Neuronal stem cell (in vitro differentiated cells): ENCODE results near the gene UBE2Q1.

Source experiments
- DNase-seq: peaks from one replicate; pipeline ENCODE4 v3.0.0-alpha.2; 2013; ENCODE audit warnings: low spot score
- H2AFZ ChIP-seq: one replicate; pipeline ENCODE4 v1.6.1; 2013; ENCODE audit warnings: mild to moderate bottlenecking, low read length, inconsistent platforms
- H2AK5ac ChIP-seq: 2 replicates; pipeline ENCODE4 v1.6.1; 2013; ENCODE audit warnings: low read depth, mild to moderate bottlenecking, inconsistent platforms, low read length, moderate library complexity, mixed read lengths
- H2BK120ac ChIP-seq: 2 replicates; pipeline ENCODE4 v1.6.1; 2013; ENCODE audit warnings: low read depth, mild to moderate bottlenecking, inconsistent platforms, low read length, moderate library complexity, mixed read lengths
- H2BK12ac ChIP-seq: one replicate; pipeline ENCODE4 v1.6.1; 2013; ENCODE audit warnings: low read length, inconsistent platforms
- H2BK15ac ChIP-seq: 2 replicates; pipeline ENCODE4 v1.6.1; 2013; ENCODE audit warnings: mild to moderate bottlenecking, low read length, inconsistent platforms, mixed read lengths
- H2BK5ac ChIP-seq: one replicate; pipeline ENCODE4 v1.6.1; 2013; ENCODE audit warnings: inconsistent platforms, mild to moderate bottlenecking, low read length, moderate library complexity
- H3K14ac ChIP-seq: one replicate; pipeline ENCODE4 v1.6.1; 2013; ENCODE audit warnings: low read length, inconsistent platforms
- H3K18ac ChIP-seq: 2 replicates; pipeline ENCODE4 v1.6.1; 2013; ENCODE audit warnings: low read length, inconsistent platforms
- H3K23ac ChIP-seq: 2 replicates; pipeline ENCODE4 v1.6.1; 2013; ENCODE audit warnings: low read depth, mild to moderate bottlenecking, mixed read lengths, low read length, inconsistent platforms; ENCODE audit not compliant: poor library complexity
- H3K27ac ChIP-seq: replicated peaks from 3 replicates; pipeline ENCODE4 v1.5.1; 2013; ENCODE audit warnings: low read length, inconsistent platforms
- H3K27me3 ChIP-seq, 3 experiments: 2 replicates each; pipeline ENCODE4 v1.6.1; 2013; ENCODE audit warnings: low read length in 3 of 3, mild to moderate bottlenecking in 2 of 3, inconsistent platforms in 1 of 3, low read depth in 1 of 3, mixed read lengths in 1 of 3, moderate library complexity in 1 of 3; ENCODE audit not compliant: control insufficient read depth in 3 of 3, insufficient read depth in 3 of 3
- H3K36me3 ChIP-seq, 2 donors: replicated peaks in 1 of 2; 2 replicates each; pipeline ENCODE4 v1.6.1; 2013; ENCODE audit warnings: low read length in 2 of 2; ENCODE audit not compliant: control insufficient read depth in 2 of 2, insufficient read depth in 2 of 2
- H3K4ac ChIP-seq: 2 replicates; pipeline ENCODE4 v1.6.1; 2013; ENCODE audit warnings: inconsistent platforms, mild to moderate bottlenecking, low read length, moderate library complexity
- H3K4me1 ChIP-seq, 2 donors: 1 replicate in 1 of 2; 2 replicates in 1 of 2; pipeline ENCODE4 v1.6.1; 2013; ENCODE audit warnings: low read length in 2 of 2, low read depth in 1 of 2; ENCODE audit not compliant: control insufficient read depth in 2 of 2, insufficient read depth in 1 of 2
- H3K4me2 ChIP-seq: one replicate; pipeline ENCODE4 v1.6.1; 2013; ENCODE audit warnings: mild to moderate bottlenecking, low read length, inconsistent platforms; ENCODE audit not compliant: insufficient read depth, poor library complexity, severe bottlenecking
- H3K4me3 ChIP-seq, 2 donors: 2 replicates each; pipeline ENCODE4 v1.5.1; 2013; ENCODE audit warnings: low read length in 2 of 2, mild to moderate bottlenecking in 2 of 2, inconsistent platforms in 1 of 2, moderate library complexity in 1 of 2
- H3K79me1 ChIP-seq: one replicate; pipeline ENCODE4 v1.6.1; 2013; ENCODE audit warnings: low read depth, mild to moderate bottlenecking, inconsistent platforms, low read length, moderate library complexity
- H3K9ac ChIP-seq: one replicate; pipeline ENCODE4 v1.6.1; 2013; ENCODE audit warnings: mild to moderate bottlenecking, low read depth, low read length, inconsistent platforms; ENCODE audit not compliant: poor library complexity
- H3K9me3 ChIP-seq, 2 donors: replicated peaks in 1 of 2; 2 replicates each; pipeline versions ENCODE3 to v1.6.1; 2013; ENCODE audit warnings: low read length in 2 of 2, mild to moderate bottlenecking in 2 of 2, inconsistent platforms in 1 of 2, low read depth in 1 of 2, mixed read lengths in 1 of 2, moderate library complexity in 1 of 2; ENCODE audit not compliant: control insufficient read depth in 2 of 2, insufficient read depth in 1 of 2
- H4K8ac ChIP-seq: one replicate; pipeline ENCODE4 v1.6.1; 2013; ENCODE audit warnings: low read depth, mild to moderate bottlenecking, inconsistent platforms, low read length, moderate library complexity
- H4K91ac ChIP-seq: one replicate; pipeline ENCODE4 v1.6.1; 2013; ENCODE audit warnings: low read length, low read depth, mild to moderate bottlenecking, inconsistent platforms; ENCODE audit not compliant: poor library complexity
- WGBS, 2 donors: extraction: QIAGEN DNeasy Blood & Tissue Kit; methylation state at CpG; one replicate each; pipeline ENCODE4 v1.1.7; 2013; ENCODE audit warnings: missing lambda C conversion rate in 2 of 2, mixed read lengths in 1 of 2; ENCODE audit not compliant: insufficient read length in 2 of 2, insufficient replicate concordance in 1 of 2; ENCODE audit errors: extremely low coverage in 2 of 2; 5-methylcytosine and 5-hydroxymethylcytosine counted together

UBE2Q1 gene

GRCh38 chr1:154575147-154575927 is 16.9 kb upstream of the UBE2Q1 start:
- no CpG with 5 or more reads among the region's 10 CpGs for WGBS, 2 donors
- no peak overlapping the region for H2BK5ac ChIP-seq
- H3K9ac ChIP-seq, result no peak overlapping the region
- no peak overlapping the region for H3K4me2 ChIP-seq
- DNase-seq, result no peak
- no peak overlapping the region for H2BK120ac ChIP-seq
- no peak overlapping the region for H2AFZ ChIP-seq
- H3K4me3 ChIP-seq, result no peak overlapping the region
- H3K4me1 ChIP-seq, result peaks cover 0 to 5% of the 10 kb centered on the region in 2 donors
- H4K8ac ChIP-seq, result no peak overlapping the region
- H2BK15ac ChIP-seq, result no peak overlapping the region
- H3K79me1 ChIP-seq, result no peaks in the 10 kb centered on the region
- peaks cover 18 to 86% of the 10 kb centered on the region in 2 donors for H3K36me3 ChIP-seq
- H4K91ac ChIP-seq, result no peak overlapping the region
- no peak overlapping the region for H3K14ac ChIP-seq
- no peaks in the 10 kb centered on the region for H3K9me3 ChIP-seq
- H2BK12ac ChIP-seq, result no peak overlapping the region
- no peak overlapping the region for H3K18ac ChIP-seq
- no peak overlapping the region for H3K4ac ChIP-seq
- no peaks in the 10 kb centered on the region for H3K27me3 ChIP-seq
- H2AK5ac ChIP-seq, result no peak overlapping the region
- no peak overlapping the region for H3K23ac ChIP-seq
- no peak overlapping the region for H3K27ac ChIP-seq

GRCh38 chr1:154574716-154575115 is 16.3 kb upstream of the UBE2Q1 start:
- H3K79me1 ChIP-seq, result no peaks in the 10 kb centered on the region
- no peak overlapping the region for H4K91ac ChIP-seq
- H3K18ac ChIP-seq, result no peak overlapping the region
- no peak for DNase-seq
- H3K4ac ChIP-seq, result no peak overlapping the region
- no peaks in the 10 kb centered on the region for H3K9me3 ChIP-seq
- H3K14ac ChIP-seq, result no peak overlapping the region
- H3K36me3 ChIP-seq, result peaks cover 18 to 85% of the 10 kb centered on the region in 2 donors
- no peak overlapping the region for H3K27ac ChIP-seq
- H3K4me1 ChIP-seq, result peaks cover 0 to 5% of the 10 kb centered on the region in 2 donors
- no peak overlapping the region for H2BK15ac ChIP-seq
- no peak overlapping the region for H2AK5ac ChIP-seq
- no peak overlapping the region for H2BK12ac ChIP-seq
- WGBS, 2 donors, result no CpG with 5 or more reads among the region's 7 CpGs
- no peak overlapping the region for H3K4me2 ChIP-seq
- H2BK120ac ChIP-seq, result no peak overlapping the region
- no peak overlapping the region for H2BK5ac ChIP-seq
- no peak overlapping the region for H2AFZ ChIP-seq
- H3K9ac ChIP-seq, result no peak overlapping the region
- no peak overlapping the region for H4K8ac ChIP-seq
- H3K27me3 ChIP-seq, result no peaks in the 10 kb centered on the region
- H3K4me3 ChIP-seq, result no peak overlapping the region
- no peak overlapping the region for H3K23ac ChIP-seq

- no peaks in the 10 kb centered on the region for H3K79me1 ChIP-seq
- H2AFZ ChIP-seq, result no peak overlapping the region
- no peak overlapping the region for H2AK5ac ChIP-seq
- H2BK12ac ChIP-seq, result no peak overlapping the region
- H3K18ac ChIP-seq, result no peak overlapping the region
- no peak overlapping the region for H3K27ac ChIP-seq
- H3K4me2 ChIP-seq, result no peak overlapping the region
- H3K4ac ChIP-seq, result no peak overlapping the region
- no peak overlapping the region for H3K14ac ChIP-seq
- DNase-seq, result no peak
- H3K9me3 ChIP-seq, result no peaks in the 10 kb centered on the region
- H3K9ac ChIP-seq, result peak overlapping the region; percentile 10
- H2BK5ac ChIP-seq, result no peak overlapping the region
- H3K27me3 ChIP-seq, result peaks cover 0 to 10% (median 0%) of the 10 kb centered on the region in 3 experiments
- no peak overlapping the region for H4K91ac ChIP-seq
- H2BK120ac ChIP-seq, result no peak overlapping the region
- no peak overlapping the region for H3K4me3 ChIP-seq
- no peak overlapping the region for H3K23ac ChIP-seq
- H3K36me3 ChIP-seq, result peaks cover 4 to 72% of the 10 kb centered on the region in 2 donors
- WGBS, 2 donors, result no CpG with 5 or more reads among the region's 3 CpGs
- peaks cover 9% of the 10 kb centered on the region in 2 donors for H3K4me1 ChIP-seq
- H4K8ac ChIP-seq, result no peak overlapping the region
- H2BK15ac ChIP-seq, result no peak overlapping the region
These were observed 14.7 kb upstream of the UBE2Q1 start for GRCh38 chr1:154573168-154573510.

GRCh38 chr1:154572468-154573167 is 14.2 kb upstream of the UBE2Q1 start:
- Histone ChIP-seq H3K18ac (no peak overlapping the region), H2AK5ac (no peak overlapping the region), H3K4me1 (peaks cover 9 to 11% of the 10 kb centered on the region in 2 donors), H3K36me3 (peaks cover 3 to 66% of the 10 kb centered on the region in 2 donors), H3K27ac (no peak overlapping the region), H3K4ac (no peak overlapping the region), H2BK12ac (no peak overlapping the region), H3K4me2 (no peak overlapping the region), H3K4me3 (no peak overlapping the region), H3K79me1 (no peaks in the 10 kb centered on the region), H2BK120ac (no peak overlapping the region), H4K8ac (no peak overlapping the region), H3K14ac (no peak overlapping the region), H3K9ac (peak overlapping the region; percentile 10), H3K23ac (no peak overlapping the region), H2BK15ac (no peak overlapping the region), H2AFZ (no peak overlapping the region), H3K9me3 (no peaks in the 10 kb centered on the region), H4K91ac (no peak overlapping the region), H2BK5ac (no peak overlapping the region), H3K27me3 (peaks cover 0 to 12% (median 0%) of the 10 kb centered on the region in 3 experiments)
- no CpG with 5 or more reads among the region's 10 CpGs for WGBS, 2 donors
- DNase-seq, result no peak
